ENCODE measurements around the gene ZNF800.

GRCh38 chr7:127330070-127330469 lies 62.4 kb downstream of the ZNF800 start:
- TF ChIP-seq CTCF (IDR thresholded peaks at IDR 0.05) (no peak), POLR2A (IDR thresholded peaks at IDR 0.05) (no peak)
